Muscle layer of duodenum (tissue), 2 donors: ENCODE results near the gene VPS13D.

Experiments
- H3K27ac ChIP-seq: one replicate; pipeline ENCODE4 v1.7.0; 2013; ENCODE audit warnings: mild to moderate bottlenecking, low read length
- H3K27me3 ChIP-seq: one replicate; pipeline ENCODE4 v1.7.0; 2013; ENCODE audit warnings: low read depth, mild to moderate bottlenecking, control low read depth, low read length
- H3K36me3 ChIP-seq, 2 donors: one replicate each; pipeline ENCODE4 v1.7.0; 2013; ENCODE audit warnings: low read length in 2 of 2, control low read depth in 1 of 2, mild to moderate bottlenecking in 1 of 2; ENCODE audit not compliant: insufficient read depth in 2 of 2, control insufficient read depth in 1 of 2
- H3K4me1 ChIP-seq, 2 donors: one replicate each; pipeline ENCODE4 v1.7.0; 2013; ENCODE audit warnings: low read length in 2 of 2, mild to moderate bottlenecking in 2 of 2, control low read depth in 1 of 2, moderate library complexity in 1 of 2; ENCODE audit not compliant: insufficient read depth in 2 of 2, control insufficient read depth in 1 of 2
- H3K4me3 ChIP-seq, 2 donors: one replicate each; pipeline ENCODE4 v1.7.0; 2013; ENCODE audit warnings: low read length in 2 of 2, low read depth in 1 of 2, mild to moderate bottlenecking in 1 of 2
- H3K9me3 ChIP-seq, 2 donors: one replicate each; pipeline ENCODE4 v1.7.0; 2013; ENCODE audit warnings: low read length in 2 of 2, control low read depth in 1 of 2, mild to moderate bottlenecking in 1 of 2; ENCODE audit not compliant: control insufficient read depth in 1 of 2
- donor health status: healthy.

VPS13D gene

GRCh38 chr1:12185918-12186678 lies 43.7 kb upstream of the VPS13D start:
- Histone ChIP-seq H3K36me3 (peaks cover 3 to 12% of the 10 kb centered on the region in 2 donors), H3K27ac (peak overlapping the region; percentile 89), H3K9me3 (no peaks in the 10 kb centered on the region), H3K27me3 (no peaks in the 10 kb centered on the region), H3K4me3 (no peak overlapping the region), H3K4me1 (peaks cover 17 to 64% of the 10 kb centered on the region in 2 donors)

GRCh38 chr1:12186679-12186985 lies 43.2 kb upstream of the VPS13D start:
- Histone ChIP-seq H3K4me1 (peaks cover 17 to 60% of the 10 kb centered on the region in 2 donors), H3K9me3 (no peaks in the 10 kb centered on the region), H3K27me3 (no peaks in the 10 kb centered on the region), H3K4me3 (no peak overlapping the region), H3K27ac (peak overlapping the region; percentile 60), H3K36me3 (peaks cover 8 to 12% of the 10 kb centered on the region in 2 donors)

- H3K4me1 ChIP-seq = peaks cover 17 to 50% of the 10 kb centered on the region in 2 donors
- H3K36me3 ChIP-seq = peaks cover 12 to 16% of the 10 kb centered on the region in 2 donors
- H3K4me3 ChIP-seq = no peak overlapping the region
- no peaks in the 10 kb centered on the region for H3K9me3 ChIP-seq
- no peaks in the 10 kb centered on the region for H3K27me3 ChIP-seq
- no peak overlapping the region for H3K27ac ChIP-seq
Observed at GRCh38 chr1:12188115-12188514, 41.7 kb upstream of the VPS13D start.

GRCh38 chr1:12188657-12189327 lies 41.0 kb upstream of the VPS13D start:
- Histone ChIP-seq H3K9me3 (no peaks in the 10 kb centered on the region), H3K36me3 (peaks cover 12 to 16% of the 10 kb centered on the region in 2 donors), H3K4me3 (no peak overlapping the region), H3K27ac (no peak overlapping the region), H3K27me3 (no peaks in the 10 kb centered on the region), H3K4me1 (peaks cover 17 to 48% of the 10 kb centered on the region in 2 donors)

DNA sequence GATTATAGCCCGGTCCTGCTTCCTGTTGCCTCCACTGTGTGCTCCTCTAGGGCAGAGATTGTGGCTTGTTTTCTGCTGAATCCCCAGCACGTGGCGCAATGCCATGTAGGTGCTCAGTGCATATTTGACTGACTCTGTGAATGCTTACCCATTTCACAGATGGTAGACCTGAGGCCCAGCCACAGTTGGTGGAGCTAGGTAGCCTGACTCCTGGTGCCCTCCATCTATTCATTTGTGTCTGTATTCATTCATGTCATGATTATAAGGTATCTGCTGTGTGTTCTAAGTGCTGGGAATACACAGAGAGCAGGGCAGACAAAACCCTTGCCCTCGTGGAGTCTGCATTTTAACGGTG lies 40.5 kb upstream of the VPS13D start:
- Histone ChIP-seq H3K27ac (no peak overlapping the region), H3K4me3 (no peak overlapping the region), H3K9me3 (no peaks in the 10 kb centered on the region), H3K4me1 (peaks cover 17 to 43% of the 10 kb centered on the region in 2 donors), H3K27me3 (no peaks in the 10 kb centered on the region), H3K36me3 (peaks cover 12 to 16% of the 10 kb centered on the region in 2 donors)

GRCh38 chr1:12191242-12192032 lies 38.4 kb upstream of the VPS13D start:
- Histone ChIP-seq H3K4me3 (no peak overlapping the region), H3K4me1 (peaks cover under 1 to 21% of the 10 kb centered on the region in 2 donors), H3K36me3 (peaks cover 16 to 23% of the 10 kb centered on the region in 2 donors), H3K27ac (no peak overlapping the region), H3K9me3 (no peaks in the 10 kb centered on the region), H3K27me3 (no peaks in the 10 kb centered on the region)

DNA sequence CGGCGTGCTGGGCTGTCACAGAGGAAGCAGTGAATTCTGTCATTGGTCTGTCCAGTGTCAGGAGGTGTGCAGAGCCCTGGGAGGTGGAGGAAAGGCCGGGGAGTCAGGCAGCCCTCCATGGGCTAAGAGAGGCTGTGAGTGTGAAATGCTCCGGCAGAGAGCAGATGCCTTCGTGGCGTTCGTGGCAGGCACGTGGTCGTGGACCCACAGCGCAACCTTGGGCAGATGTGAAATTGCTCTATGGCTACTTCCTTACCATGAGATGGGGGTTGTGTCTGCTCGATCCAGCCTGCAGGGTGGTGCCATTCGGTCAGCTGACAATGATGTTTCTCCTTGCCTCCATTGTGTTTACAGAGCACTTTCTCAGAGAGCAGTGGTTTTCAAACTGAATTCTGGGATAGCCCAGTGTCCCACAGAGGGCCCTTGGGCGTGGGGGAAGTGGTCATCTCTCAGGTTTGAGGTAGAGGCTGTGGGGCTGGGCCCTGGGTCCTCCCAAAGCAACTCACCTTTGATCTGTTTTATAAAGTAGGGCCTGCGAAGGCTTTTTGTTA lies 35.1 kb upstream of the VPS13D start:
- Histone ChIP-seq H3K9me3 (no peaks in the 10 kb centered on the region), H3K4me1 (no peaks in the 10 kb centered on the region), H3K4me3 (no peak overlapping the region), H3K36me3 (peaks cover 17 to 21% of the 10 kb centered on the region in 2 donors), H3K27me3 (no peaks in the 10 kb centered on the region), H3K27ac (no peak overlapping the region)

DNA sequence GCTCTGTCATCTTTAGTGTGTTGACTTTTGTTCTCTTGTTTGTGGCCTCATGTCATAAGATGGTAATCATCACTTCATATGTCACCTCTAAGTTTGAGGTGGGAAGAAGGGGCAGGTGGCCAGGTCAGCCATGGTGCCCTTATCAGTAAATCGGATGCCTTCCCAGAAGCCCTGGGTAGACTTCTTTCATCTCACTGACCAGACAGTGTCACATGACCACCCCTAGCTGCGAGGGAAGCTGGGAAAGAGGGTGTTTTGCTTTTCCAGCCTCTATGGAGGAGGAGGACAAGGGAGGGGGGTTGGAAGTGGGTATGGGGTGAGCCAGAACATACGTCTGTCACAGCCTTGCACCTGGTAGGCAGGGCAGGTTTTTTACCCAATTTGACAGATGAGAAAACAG lies 34.4 kb upstream of the VPS13D start:
- peaks cover 18 to 24% of the 10 kb centered on the region in 2 donors for H3K36me3 ChIP-seq
- no peak overlapping the region for H3K27ac ChIP-seq

DNA sequence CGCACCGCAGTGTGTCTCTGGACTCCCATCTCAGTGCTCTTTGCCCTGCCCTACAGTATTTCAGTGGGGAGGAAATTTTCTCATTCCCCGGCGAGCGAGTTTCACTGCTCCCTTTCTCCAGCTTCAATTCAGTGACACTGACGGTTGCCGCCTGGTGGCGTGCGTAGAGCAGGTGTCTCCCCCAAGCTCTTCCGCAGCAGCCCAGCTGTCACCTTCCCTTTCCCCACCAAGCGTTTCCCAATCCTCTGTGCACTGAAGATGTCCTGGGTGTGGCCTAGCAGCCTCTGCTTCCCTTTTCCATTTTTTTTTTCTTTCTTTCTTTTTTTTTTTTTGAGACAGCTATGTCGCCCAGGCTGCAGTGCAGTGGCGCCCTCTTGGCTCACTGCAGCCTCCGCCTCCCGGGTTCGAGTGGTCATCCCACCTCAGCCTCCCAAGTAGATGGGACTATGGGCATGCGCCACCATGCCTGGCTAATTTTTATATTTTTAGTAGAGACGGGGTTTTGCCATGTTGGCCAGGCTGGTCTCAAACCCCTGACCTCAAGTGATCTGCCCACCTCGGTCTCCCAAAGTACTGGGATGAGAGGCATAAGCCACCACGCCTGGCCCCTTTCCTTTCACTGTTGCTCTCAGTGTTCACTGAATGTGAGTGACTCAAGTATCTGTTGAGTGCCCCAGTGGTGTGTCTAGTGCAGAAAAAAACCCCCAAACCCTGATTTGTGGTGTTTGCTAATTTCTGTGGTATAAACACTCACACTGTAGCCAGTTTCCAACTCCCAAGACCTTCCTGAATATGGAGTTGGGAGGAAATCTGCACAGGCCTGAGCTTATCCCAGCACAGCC lies 33.0 kb upstream of the VPS13D start:
- no peak overlapping the region for H3K4me3 ChIP-seq
- H3K4me1 ChIP-seq = no peaks in the 10 kb centered on the region
- H3K27ac ChIP-seq = no peak overlapping the region

More for the DNA sequence above, 34.4 kb upstream of the VPS13D start:
- H3K27me3 ChIP-seq = no peaks in the 10 kb centered on the region
- H3K4me1 ChIP-seq = no peaks in the 10 kb centered on the region
- no peaks in the 10 kb centered on the region for H3K9me3 ChIP-seq
- H3K4me3 ChIP-seq = no peak overlapping the region

DNA sequence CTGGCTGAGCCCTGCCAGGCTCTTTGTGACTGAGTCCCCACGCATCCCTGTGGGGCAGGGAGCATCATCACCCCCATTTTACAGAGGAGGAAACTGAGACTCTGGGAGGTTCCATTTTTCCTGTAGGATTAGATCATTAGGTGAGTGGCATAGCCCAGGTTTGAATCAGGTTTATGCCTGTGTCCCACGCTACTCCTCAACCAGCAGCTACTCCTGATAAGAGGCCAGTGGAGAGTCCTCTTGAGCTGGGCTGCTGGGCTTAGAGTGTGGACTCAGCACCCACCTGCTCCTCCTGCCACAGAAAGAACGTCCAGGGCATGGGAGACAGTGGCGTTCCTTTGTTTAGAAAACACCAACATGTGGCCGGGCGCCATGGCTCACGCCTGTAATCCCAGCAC lies 32.3 kb upstream of the VPS13D start:
- peaks cover 14 to 16% of the 10 kb centered on the region in 2 donors for H3K36me3 ChIP-seq
- H3K4me3 ChIP-seq = no peak overlapping the region
- H3K9me3 ChIP-seq = no peaks in the 10 kb centered on the region
- H3K27ac ChIP-seq = no peak overlapping the region
- H3K4me1 ChIP-seq = no peaks in the 10 kb centered on the region
- H3K27me3 ChIP-seq = no peaks in the 10 kb centered on the region

More for the DNA sequence above, 33.0 kb upstream of the VPS13D start:
- Histone ChIP-seq H3K36me3 (peaks cover 10 to 17% of the 10 kb centered on the region in 2 donors), H3K9me3 (no peaks in the 10 kb centered on the region), H3K27me3 (no peaks in the 10 kb centered on the region)
